GM12873 (cell line): ENCODE data around the gene ARHGAP25.

Experiments used
- CTCF ChIP-seq: IDR thresholded peaks from 2 replicates; pipeline ENCODE4 v1.5.1; 2012; ENCODE audit warnings: low read depth, mild to moderate bottlenecking, moderate library complexity, low read length, control low read depth; ENCODE audit not compliant: insufficient read depth; ENCODE audit errors: missing control alignments

Gene ARHGAP25

GRCh38 chr2:68847751-68848150 lies 113.1 kb downstream of the ARHGAP25 start:
- TF ChIP-seq CTCF = no peak

GRCh38 chr2:68849579-68850030 lies 115.0 kb downstream of the ARHGAP25 start:
- TF ChIP-seq CTCF = no peak

GRCh38 chr2:68850524-68850923 lies 115.9 kb downstream of the ARHGAP25 start:
- no peak for TF ChIP-seq CTCF

GRCh38 chr2:68853035-68853434 lies 118.4 kb downstream of the ARHGAP25 start:
- no peak for TF ChIP-seq CTCF

GRCh38 chr2:68853915-68854314 lies 119.3 kb downstream of the ARHGAP25 start:
- no peak for TF ChIP-seq CTCF

GRCh38 chr2:68854476-68854875 lies 119.9 kb downstream of the ARHGAP25 start:
- no peak for TF ChIP-seq CTCF

GRCh38 chr2:68855550-68855949 lies 120.9 kb downstream of the ARHGAP25 start:
- no peak for TF ChIP-seq CTCF

- no peak for TF ChIP-seq CTCF
These were observed 122.7 kb downstream of the ARHGAP25 start for GRCh38 chr2:68857202-68857845.
